ENCODE data around the gene CACNA2D2. TPM values are rescaled to one million over a fixed set of nuclear protein-coding genes. Genes with fewer than 3 reads are reported as not detected.

The CACNA2D2 gene
- total and polyA plus RNA-seq, 2 of the 13 experiments (the other 11 are each of a cell fraction or from before 2014, with no cell fraction given) = not detected

- TF ChIP-seq RARA (CRISPR knock-in tag; IDR thresholded peaks at IDR 0.05) (peak; percentile 84), ZMYM3 (CRISPR knock-in tag; IDR thresholded peaks at IDR 0.05) (no peak), NONO (IDR thresholded peaks at IDR 0.05) (no peak), NONO (CRISPR knock-in tag; conservative IDR thresholded peaks at IDR 0.05) (peak; percentile 50; the same call in 1 of the 2 replicates), HMGXB4 (CRISPR knock-in tag; IDR thresholded peaks at IDR 0.05; ENCODE audit: borderline replicate concordance in 1 of 2, low read depth in 1 of 2) (no peak; a peak in 1 of 4 replicates), FOXK1 (CRISPR knock-in tag; IDR thresholded peaks at IDR 0.05; ENCODE audit: borderline replicate concordance, low read depth) (no peak), AHR (CRISPR knock-in tag; IDR thresholded peaks at IDR 0.05) (0 out of 2 replicates have a peak, but pooled peaks have one; percentile 35), ZNF619 (CRISPR knock-in tag; IDR thresholded peaks at IDR 0.05) (no peak), FOXO1 (CRISPR knock-in tag; IDR thresholded peaks at IDR 0.05) (0 out of 2 replicates have a peak, but pooled peaks have one; percentile 31), MIXL1 (CRISPR knock-in tag; IDR thresholded peaks at IDR 0.05) (0 out of 2 replicates have a peak, but pooled peaks have one; percentile 27), XRCC5 (optimal IDR thresholded peaks at IDR 0.05; ENCODE audit: low read length) (peak; percentile 53)
- TF ChIP-seq, protein P1, sequence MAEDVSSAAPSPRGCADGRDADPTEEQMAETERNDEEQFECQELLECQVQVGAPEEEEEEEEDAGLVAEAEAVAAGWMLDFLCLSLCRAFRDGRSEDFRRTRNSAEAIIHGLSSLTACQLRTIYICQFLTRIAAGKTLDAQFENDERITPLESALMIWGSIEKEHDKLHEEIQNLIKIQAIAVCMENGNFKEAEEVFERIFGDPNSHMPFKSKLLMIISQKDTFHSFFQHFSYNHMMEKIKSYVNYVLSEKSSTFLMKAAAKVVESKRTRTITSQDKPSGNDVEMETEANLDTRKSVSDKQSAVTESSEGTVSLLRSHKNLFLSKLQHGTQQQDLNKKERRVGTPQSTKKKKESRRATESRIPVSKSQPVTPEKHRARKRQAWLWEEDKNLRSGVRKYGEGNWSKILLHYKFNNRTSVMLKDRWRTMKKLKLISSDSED (CRISPR knock-in tag; IDR thresholded peaks at IDR 0.05) = no peak
- TF ChIP-seq, protein P2, sequence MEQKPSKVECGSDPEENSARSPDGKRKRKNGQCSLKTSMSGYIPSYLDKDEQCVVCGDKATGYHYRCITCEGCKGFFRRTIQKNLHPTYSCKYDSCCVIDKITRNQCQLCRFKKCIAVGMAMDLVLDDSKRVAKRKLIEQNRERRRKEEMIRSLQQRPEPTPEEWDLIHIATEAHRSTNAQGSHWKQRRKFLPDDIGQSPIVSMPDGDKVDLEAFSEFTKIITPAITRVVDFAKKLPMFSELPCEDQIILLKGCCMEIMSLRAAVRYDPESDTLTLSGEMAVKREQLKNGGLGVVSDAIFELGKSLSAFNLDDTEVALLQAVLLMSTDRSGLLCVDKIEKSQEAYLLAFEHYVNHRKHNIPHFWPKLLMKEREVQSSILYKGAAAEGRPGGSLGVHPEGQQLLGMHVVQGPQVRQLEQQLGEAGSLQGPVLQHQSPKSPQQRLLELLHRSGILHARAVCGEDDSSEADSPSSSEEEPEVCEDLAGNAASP (CRISPR knock-in tag; IDR thresholded peaks at IDR 0.05; ENCODE audit: borderline replicate concordance) = 0 out of 2 replicates have a peak, but pooled peaks have one; percentile 16
- TF ChIP-seq, protein P3, sequence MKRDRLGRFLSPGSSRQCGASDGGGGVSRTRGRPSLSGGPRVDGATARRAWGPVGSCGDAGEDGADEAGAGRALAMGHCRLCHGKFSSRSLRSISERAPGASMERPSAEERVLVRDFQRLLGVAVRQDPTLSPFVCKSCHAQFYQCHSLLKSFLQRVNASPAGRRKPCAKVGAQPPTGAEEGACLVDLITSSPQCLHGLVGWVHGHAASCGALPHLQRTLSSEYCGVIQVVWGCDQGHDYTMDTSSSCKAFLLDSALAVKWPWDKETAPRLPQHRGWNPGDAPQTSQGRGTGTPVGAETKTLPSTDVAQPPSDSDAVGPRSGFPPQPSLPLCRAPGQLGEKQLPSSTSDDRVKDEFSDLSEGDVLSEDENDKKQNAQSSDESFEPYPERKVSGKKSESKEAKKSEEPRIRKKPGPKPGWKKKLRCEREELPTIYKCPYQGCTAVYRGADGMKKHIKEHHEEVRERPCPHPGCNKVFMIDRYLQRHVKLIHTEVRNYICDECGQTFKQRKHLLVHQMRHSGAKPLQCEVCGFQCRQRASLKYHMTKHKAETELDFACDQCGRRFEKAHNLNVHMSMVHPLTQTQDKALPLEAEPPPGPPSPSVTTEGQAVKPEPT (CRISPR knock-in tag; IDR thresholded peaks at IDR 0.05; ENCODE audit: low read depth) = no peak
- TF ChIP-seq, protein P4, sequence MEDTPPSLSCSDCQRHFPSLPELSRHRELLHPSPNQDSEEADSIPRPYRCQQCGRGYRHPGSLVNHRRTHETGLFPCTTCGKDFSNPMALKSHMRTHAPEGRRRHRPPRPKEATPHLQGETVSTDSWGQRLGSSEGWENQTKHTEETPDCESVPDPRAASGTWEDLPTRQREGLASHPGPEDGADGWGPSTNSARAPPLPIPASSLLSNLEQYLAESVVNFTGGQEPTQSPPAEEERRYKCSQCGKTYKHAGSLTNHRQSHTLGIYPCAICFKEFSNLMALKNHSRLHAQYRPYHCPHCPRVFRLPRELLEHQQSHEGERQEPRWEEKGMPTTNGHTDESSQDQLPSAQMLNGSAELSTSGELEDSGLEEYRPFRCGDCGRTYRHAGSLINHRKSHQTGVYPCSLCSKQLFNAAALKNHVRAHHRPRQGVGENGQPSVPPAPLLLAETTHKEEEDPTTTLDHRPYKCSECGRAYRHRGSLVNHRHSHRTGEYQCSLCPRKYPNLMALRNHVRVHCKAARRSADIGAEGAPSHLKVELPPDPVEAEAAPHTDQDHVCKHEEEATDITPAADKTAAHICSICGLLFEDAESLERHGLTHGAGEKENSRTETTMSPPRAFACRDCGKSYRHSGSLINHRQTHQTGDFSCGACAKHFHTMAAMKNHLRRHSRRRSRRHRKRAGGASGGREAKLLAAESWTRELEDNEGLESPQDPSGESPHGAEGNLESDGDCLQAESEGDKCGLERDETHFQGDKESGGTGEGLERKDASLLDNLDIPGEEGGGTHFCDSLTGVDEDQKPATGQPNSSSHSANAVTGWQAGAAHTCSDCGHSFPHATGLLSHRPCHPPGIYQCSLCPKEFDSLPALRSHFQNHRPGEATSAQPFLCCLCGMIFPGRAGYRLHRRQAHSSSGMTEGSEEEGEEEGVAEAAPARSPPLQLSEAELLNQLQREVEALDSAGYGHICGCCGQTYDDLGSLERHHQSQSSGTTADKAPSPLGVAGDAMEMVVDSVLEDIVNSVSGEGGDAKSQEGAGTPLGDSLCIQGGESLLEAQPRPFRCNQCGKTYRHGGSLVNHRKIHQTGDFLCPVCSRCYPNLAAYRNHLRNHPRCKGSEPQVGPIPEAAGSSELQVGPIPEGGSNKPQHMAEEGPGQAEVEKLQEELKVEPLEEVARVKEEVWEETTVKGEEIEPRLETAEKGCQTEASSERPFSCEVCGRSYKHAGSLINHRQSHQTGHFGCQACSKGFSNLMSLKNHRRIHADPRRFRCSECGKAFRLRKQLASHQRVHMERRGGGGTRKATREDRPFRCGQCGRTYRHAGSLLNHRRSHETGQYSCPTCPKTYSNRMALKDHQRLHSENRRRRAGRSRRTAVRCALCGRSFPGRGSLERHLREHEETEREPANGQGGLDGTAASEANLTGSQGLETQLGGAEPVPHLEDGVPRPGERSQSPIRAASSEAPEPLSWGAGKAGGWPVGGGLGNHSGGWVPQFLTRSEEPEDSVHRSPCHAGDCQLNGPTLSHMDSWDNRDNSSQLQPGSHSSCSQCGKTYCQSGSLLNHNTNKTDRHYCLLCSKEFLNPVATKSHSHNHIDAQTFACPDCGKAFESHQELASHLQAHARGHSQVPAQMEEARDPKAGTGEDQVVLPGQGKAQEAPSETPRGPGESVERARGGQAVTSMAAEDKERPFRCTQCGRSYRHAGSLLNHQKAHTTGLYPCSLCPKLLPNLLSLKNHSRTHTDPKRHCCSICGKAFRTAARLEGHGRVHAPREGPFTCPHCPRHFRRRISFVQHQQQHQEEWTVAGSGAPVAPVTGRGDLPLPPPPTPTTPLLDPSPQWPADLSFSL (CRISPR knock-in tag; IDR thresholded peaks at IDR 0.05) = 0 out of 2 replicates have a peak, but pooled peaks have one; percentile 24
These were observed 67.2 kb downstream of the CACNA2D2 start (continued) for GRCh38 chr3:50436114-50436674.

Measured in HepG2 (cell line).